Suprapubic skin (tissue), 4 donors: ENCODE results near the gene ENKD1. TPM values are rescaled to one million over a fixed set of nuclear protein-coding genes. Genes with fewer than 3 reads are reported as not detected.
A peak's percentile ranks its signal among the peaks of the same experiment; 100 is the strongest.

Experiments
- DNase-seq, 2 donors: peaks; one replicate each; pipeline ENCODE4 v3.0.0-alpha.2; 2019; ENCODE audit warnings: low spot score in 2 of 2
- H3K27ac ChIP-seq: fragments of 200-600 bp; sonication (generic); one replicate; pipeline ENCODE4 v1.5.1; 2019
- H3K27me3 ChIP-seq: fragments of 200-600 bp; sonication (generic); one replicate; pipeline ENCODE4 v1.5.1; 2019
- H3K36me3 ChIP-seq: fragments of 200-600 bp; sonication (generic); one replicate; pipeline ENCODE4 v1.5.1; 2019
- H3K4me1 ChIP-seq: fragments of 200-600 bp; sonication (generic); one replicate; pipeline ENCODE4 v1.5.1; 2019
- H3K4me3 ChIP-seq: fragments of 200-600 bp; sonication (generic); one replicate; pipeline ENCODE4 v1.5.1; 2019; ENCODE audit warnings: mild to moderate bottlenecking
- H3K9me3 ChIP-seq: fragments of 200-600 bp; sonication (generic); one replicate; pipeline ENCODE4 v1.5.1; 2019
- CTCF ChIP-seq, 2 donors: fragments of 200-600 bp in 1 of 2; fragments of 450-650 bp in 1 of 2; sonication (generic) in 1 of 2; IDR thresholded peaks; one replicate each; pipeline ENCODE4 v1.5.1; 2016 to 2019; ENCODE audit warnings: antibody characterized with exemption in 2 of 2, mild to moderate bottlenecking in 1 of 2, moderate library complexity in 1 of 2
- EP300 ChIP-seq: sonication (generic); formaldehyde crosslinking; IDR thresholded peaks from one replicate; pipeline ENCODE4 v1.6.1; 2017; ENCODE audit warnings: antibody characterized with exemption
- POLR2A ChIP-seq, 2 donors: fragments of 450-650 bp; IDR thresholded peaks; one replicate each; pipeline ENCODE4 v1.6.1; 2017; ENCODE audit warnings: antibody characterized with exemption in 2 of 2, mild to moderate bottlenecking in 2 of 2, moderate library complexity in 2 of 2
- POLR2AphosphoS5 ChIP-seq, 3 donors: sonication (generic); formaldehyde crosslinking; IDR thresholded peaks; one replicate each; pipeline ENCODE4 v1.6.1; 2017; ENCODE audit warnings: antibody characterized with exemption in 3 of 3
- WGBS: methylation state at CpG from one replicate; pipeline ENCODE4 v1.1.5; 2018; 5-methylcytosine and 5-hydroxymethylcytosine counted together
- total RNA-seq, 4 donors: library from RNA; depleted of rRNA; stranded (reverse); fragments of >200 nt; gene quantifications; one replicate each; pipeline ENCODE4 v1.1.0, GENCODE V29; 2016

ENKD1 gene
- total RNA-seq, 4 donors from 2014 or later, result 10.1 to 33.6 (median 13.7) TPM

DNA sequence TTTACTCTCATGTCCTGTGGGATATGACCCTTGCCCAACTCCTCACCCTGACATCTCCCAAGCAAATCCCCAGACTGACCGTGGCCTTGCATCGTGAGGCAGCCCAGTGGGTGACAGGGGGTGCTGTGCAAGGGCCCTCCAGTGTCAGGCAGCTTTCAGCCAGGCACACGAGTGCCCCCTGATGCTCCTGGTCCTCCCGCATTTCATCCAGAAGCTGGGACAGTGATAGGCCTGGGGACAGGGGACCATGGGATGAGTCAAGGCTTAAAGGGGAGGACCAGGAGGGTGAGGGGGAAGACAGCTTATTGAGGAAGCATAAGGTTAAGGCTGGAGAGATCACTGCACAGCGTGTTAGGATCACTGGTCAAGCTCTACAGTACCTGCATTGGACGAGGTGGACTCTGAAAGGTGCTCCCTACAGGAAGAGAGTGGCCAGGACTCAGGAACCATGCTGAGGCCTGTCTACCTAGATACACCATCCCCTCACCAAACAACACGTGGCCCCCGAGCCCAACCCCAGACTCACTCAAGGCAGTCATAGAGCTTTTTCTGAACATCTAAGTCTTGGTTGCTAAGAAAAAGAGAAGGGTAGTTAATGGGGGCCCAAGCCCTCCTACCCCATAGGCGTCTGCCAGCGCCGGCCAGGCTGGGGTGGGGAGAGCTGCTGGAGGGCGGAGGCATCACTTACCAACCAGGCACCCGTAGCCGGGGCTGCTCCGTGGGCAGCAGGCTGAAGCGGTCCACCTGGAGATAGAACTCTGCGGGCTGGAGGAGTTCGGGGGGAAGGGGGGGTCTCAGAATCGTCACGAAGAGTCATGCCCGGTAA lies 7.5 kb downstream of the ENKD1 start:
- H3K4me3 ChIP-seq, result peak overlapping the region; percentile 76
- peaks cover 31% of the 10 kb centered on the region for H3K36me3 ChIP-seq
- peaks cover 25% of the 10 kb centered on the region for H3K4me1 ChIP-seq
- peaks cover 11% of the 10 kb centered on the region for H3K27me3 ChIP-seq
- H3K27ac ChIP-seq, result no peak overlapping the region
- no peaks in the 10 kb centered on the region for H3K9me3 ChIP-seq
- 54% methylated on average over 10 of the region's 21 CpGs for WGBS
- TF ChIP-seq EP300 (no peak), POLR2A (IDR thresholded peaks at IDR 0.05) (no peak), CTCF (IDR thresholded peaks at IDR 0.05) (no peak), POLR2AphosphoS5 (IDR thresholded peaks at IDR 0.05) (no peak)
- peak in 1 of 2 donors; percentile 59 for DNase-seq

DNA sequence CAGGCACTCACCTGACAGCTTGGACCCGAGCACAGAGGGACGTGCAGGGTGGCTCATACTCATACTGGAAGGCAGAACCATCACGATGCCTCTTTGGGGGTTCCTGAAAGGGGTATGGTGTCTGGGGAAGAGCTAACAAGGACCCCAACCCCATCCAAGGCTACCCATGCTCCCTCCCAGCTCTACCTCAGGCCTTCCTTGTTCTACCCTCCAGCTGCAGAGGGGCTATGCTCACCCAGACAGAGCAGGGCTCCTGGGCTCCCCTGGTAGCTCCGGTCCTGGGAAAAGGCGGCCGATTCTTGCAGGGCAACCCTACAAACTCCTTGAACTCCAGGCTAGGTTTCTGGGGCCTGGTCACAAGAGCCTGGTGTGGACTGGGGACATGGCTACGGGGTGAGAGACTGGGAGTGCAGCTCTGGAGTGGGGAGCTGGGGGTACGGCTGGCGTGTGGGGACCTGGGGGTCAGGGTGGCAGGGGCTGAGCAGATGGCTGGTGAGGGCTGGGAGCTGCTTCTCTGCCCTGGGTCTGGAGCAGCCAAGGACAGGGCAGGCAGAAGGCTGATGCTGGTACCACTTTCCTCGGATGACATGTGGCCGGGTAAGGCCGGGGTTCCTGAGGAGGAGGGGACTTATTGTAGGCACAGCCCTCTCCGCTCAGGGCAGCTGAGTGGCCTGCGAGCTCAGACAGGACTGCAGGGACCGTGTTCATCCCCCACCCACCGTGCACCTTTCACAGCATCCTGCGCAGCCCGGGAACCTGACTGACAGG lies 8.6 kb downstream of the ENKD1 start:
- Histone ChIP-seq H3K9me3 (no peaks in the 10 kb centered on the region), H3K27ac (no peak overlapping the region), H3K4me3 (no peak overlapping the region), H3K27me3 (peaks cover 22% of the 10 kb centered on the region), H3K36me3 (peaks cover 22% of the 10 kb centered on the region), H3K4me1 (peaks cover 36% of the 10 kb centered on the region)
- peak in 1 of 2 donors; percentile 59 for DNase-seq
- 90% methylated on average over 16 of the region's 18 CpGs for WGBS
- no peak for TF ChIP-seq CTCF (IDR thresholded peaks at IDR 0.05)
- TF ChIP-seq EP300, result no peak
- TF ChIP-seq POLR2AphosphoS5 (IDR thresholded peaks at IDR 0.05), result no peak
- no peak for TF ChIP-seq POLR2A (IDR thresholded peaks at IDR 0.05)

GRCh38 chr16:67657017-67657608 lies 9.4 kb downstream of the ENKD1 start:
- TF ChIP-seq CTCF (IDR thresholded peaks at IDR 0.05) (no peak), POLR2A (IDR thresholded peaks at IDR 0.05) (no peak), POLR2AphosphoS5 (IDR thresholded peaks at IDR 0.05) (no peak), EP300 (no peak)
- Histone ChIP-seq H3K4me1 (peaks cover 41% of the 10 kb centered on the region), H3K4me3 (no peak overlapping the region), H3K36me3 (peaks cover 18% of the 10 kb centered on the region), H3K9me3 (no peaks in the 10 kb centered on the region), H3K27me3 (peaks cover 30% of the 10 kb centered on the region), H3K27ac (no peak overlapping the region)
- no peak for DNase-seq
- WGBS, result 85% methylated on average over 8 of the region's 16 CpGs

- Histone ChIP-seq H3K9me3 (no peaks in the 10 kb centered on the region), H3K27ac (no peak overlapping the region), H3K4me1 (peaks cover 37% of the 10 kb centered on the region), H3K36me3 (peaks cover 18% of the 10 kb centered on the region), H3K27me3 (peaks cover 36% of the 10 kb centered on the region), H3K4me3 (no peak overlapping the region)
- TF ChIP-seq POLR2AphosphoS5 (IDR thresholded peaks at IDR 0.05), result no peak
- no peak for DNase-seq
- WGBS, result no CpG with 5 or more reads among the region's 9 CpGs
Observed at GRCh38 chr16:67656344-67657016, 10.1 kb downstream of the ENKD1 start.

- H3K36me3 ChIP-seq, result peaks cover 18% of the 10 kb centered on the region
- peaks cover 31% of the 10 kb centered on the region for H3K4me1 ChIP-seq
- DNase-seq, result no peak
- no peaks in the 10 kb centered on the region for H3K9me3 ChIP-seq
- WGBS, result 65% methylated on average over 4 of the region's 4 CpGs
- no peak overlapping the region for H3K4me3 ChIP-seq
- peaks cover 44% of the 10 kb centered on the region for H3K27me3 ChIP-seq
- no peak overlapping the region for H3K27ac ChIP-seq
- no peak for TF ChIP-seq CTCF (IDR thresholded peaks at IDR 0.05)
- TF ChIP-seq POLR2A (IDR thresholded peaks at IDR 0.05), result no peak
- no peak for TF ChIP-seq EP300
- TF ChIP-seq POLR2AphosphoS5 (IDR thresholded peaks at IDR 0.05), result no peak
Observed at GRCh38 chr16:67655363-67655762, 11.2 kb downstream of the ENKD1 start.
